ENCODE results near the gene MAPK8IP3. TPM values are rescaled to one million over a fixed set of nuclear protein-coding genes. Genes with fewer than 3 reads are reported as not detected.

The MAPK8IP3 gene
- total and polyA plus RNA-seq, 2 donors from 2014 or later = 10.6 to 67.7 TPM

DNA sequence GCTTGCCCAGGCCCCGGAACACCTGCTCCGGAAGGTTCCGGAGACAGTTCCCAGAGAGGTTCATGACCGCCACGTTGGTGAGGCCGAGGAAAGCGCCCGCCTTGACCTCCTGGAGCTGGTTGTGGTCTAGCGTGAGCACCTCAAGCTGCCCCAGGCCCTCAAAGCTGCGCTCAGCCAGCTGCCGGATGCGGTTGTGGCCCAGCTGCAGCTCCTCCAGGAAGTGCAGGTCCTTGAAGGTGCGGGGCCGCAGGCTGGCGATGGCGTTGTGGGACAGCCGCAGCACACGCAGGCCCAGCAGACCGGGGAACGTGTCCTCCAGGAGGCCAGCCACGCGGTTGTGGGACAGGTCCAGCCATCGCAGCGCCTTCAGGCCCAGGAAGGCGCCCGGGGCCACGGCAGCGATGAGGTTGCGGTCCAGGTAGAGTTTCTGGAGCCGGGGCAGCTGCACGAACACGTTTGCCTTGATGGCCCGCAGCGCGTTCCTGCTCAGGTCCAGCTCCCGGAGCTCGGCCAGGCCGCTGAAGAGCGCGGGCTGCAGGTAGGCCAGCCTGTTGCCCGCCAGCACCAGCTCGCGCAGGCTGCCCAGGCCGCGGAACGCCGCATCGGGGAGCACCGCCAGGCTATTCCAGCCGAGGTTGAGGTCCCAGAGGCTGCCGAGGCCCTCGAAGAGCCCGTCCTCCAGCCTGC lies 85.4 kb downstream of the MAPK8IP3 start:
- Histone ChIP-seq H3K9me3 (ENCODE audit: control insufficient read depth in 2 of 3, insufficient read depth in 1 of 3, low read length in 3 of 3) (no peaks in the 10 kb centered on the region), H3K27ac (ENCODE audit: low read depth in 2 of 2, low read length in 2 of 2) (no peak overlapping the region), H3K27me3 (ENCODE audit: control insufficient read depth, insufficient read depth, low read length) (no peaks in the 10 kb centered on the region), H3K4me1 (ENCODE audit: control insufficient read depth in 2 of 3, insufficient read depth in 2 of 3, low read depth in 1 of 3, low read length in 3 of 3) (no peaks in the 10 kb centered on the region), H3K4me3 (ENCODE audit: low read length in 3 of 3) (no peak overlapping the region), H3K36me3 (ENCODE audit: control insufficient read depth in 2 of 3, insufficient read depth in 3 of 3, low read length in 3 of 3) (no peaks in the 10 kb centered on the region), H3K9ac (ENCODE audit: low read length in 3 of 3) (no peak overlapping the region)
- TF ChIP-seq, protein P1, sequence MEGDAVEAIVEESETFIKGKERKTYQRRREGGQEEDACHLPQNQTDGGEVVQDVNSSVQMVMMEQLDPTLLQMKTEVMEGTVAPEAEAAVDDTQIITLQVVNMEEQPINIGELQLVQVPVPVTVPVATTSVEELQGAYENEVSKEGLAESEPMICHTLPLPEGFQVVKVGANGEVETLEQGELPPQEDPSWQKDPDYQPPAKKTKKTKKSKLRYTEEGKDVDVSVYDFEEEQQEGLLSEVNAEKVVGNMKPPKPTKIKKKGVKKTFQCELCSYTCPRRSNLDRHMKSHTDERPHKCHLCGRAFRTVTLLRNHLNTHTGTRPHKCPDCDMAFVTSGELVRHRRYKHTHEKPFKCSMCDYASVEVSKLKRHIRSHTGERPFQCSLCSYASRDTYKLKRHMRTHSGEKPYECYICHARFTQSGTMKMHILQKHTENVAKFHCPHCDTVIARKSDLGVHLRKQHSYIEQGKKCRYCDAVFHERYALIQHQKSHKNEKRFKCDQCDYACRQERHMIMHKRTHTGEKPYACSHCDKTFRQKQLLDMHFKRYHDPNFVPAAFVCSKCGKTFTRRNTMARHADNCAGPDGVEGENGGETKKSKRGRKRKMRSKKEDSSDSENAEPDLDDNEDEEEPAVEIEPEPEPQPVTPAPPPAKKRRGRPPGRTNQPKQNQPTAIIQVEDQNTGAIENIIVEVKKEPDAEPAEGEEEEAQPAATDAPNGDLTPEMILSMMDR (IDR thresholded peaks at IDR 0.05; ENCODE audit: borderline replicate concordance, extremely low read depth, insufficient read depth) = no peak
- no peak for FAIRE-seq
- intact Hi-C loops (cut with DNase I) = no loop called here
- peak in 1 of 5 donors; percentile 66 for DNase-seq

DNA sequence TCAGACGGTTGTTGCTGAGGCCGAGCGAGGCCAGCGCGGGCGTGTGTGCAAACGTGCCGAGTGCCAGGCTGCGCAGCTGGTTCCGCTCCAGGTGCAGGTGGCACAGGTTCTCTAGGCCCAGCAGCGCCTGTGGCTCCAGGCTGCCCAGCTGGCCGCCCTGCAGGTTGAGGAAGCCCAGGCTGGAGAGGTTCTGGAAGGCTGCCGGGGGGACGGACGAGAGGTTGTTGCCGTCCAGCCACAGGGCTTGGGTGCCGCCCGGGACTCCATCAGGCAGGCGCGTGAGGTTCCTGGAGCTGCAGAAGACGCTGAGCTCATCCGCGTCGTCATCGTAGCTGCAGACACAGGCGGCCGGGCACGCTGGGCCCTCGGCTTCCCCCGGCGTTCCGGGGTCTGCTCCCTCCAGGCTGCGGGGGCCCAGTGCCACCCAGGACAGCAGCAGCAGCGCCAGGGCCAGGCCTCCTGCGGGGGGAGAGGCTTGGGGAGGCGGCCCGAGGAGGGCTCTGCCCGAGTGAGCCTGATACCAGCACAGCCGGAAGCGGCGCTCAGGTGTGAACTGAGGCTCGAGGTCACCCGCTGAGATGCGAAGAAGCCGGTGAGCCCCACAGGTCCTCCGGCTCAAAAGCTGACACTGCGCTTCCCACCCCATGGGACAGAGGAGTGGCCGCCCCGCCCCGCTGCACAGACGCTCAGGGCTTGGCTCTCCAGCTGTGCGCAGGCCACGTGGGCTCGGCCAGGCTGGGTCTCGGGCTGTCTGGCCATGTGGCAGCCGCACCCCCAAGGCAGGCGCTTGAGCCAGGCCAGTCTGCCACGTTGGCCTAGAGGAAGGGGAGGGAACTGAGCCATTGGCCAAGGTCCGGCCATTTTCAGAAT lies 86.2 kb downstream of the MAPK8IP3 start:
- no peak overlapping the region for H3K9ac ChIP-seq (ENCODE audit: low read length in 3 of 3)
- intact Hi-C loops (cut with DNase I) = no loop called here
- DNase-seq = peak in 4 of 5 donors; percentile 29 to 72 (median 42)
- no peaks in the 10 kb centered on the region for H3K36me3 ChIP-seq (ENCODE audit: control insufficient read depth in 2 of 3, insufficient read depth in 3 of 3, low read length in 3 of 3)
- H3K4me3 ChIP-seq (ENCODE audit: low read length in 3 of 3) = no peak overlapping the region
- no peak overlapping the region for H3K27ac ChIP-seq (ENCODE audit: low read depth in 2 of 2, low read length in 2 of 2)
- H3K9me3 ChIP-seq (ENCODE audit: control insufficient read depth in 2 of 3, insufficient read depth in 1 of 3, low read length in 3 of 3) = no peaks in the 10 kb centered on the region
- H3K27me3 ChIP-seq (ENCODE audit: control insufficient read depth, insufficient read depth, low read length) = no peaks in the 10 kb centered on the region
- no peak for FAIRE-seq
- TF ChIP-seq, protein P1 (IDR thresholded peaks at IDR 0.05; ENCODE audit: borderline replicate concordance, extremely low read depth, insufficient read depth) = no peak
- H3K4me1 ChIP-seq (ENCODE audit: control insufficient read depth in 2 of 3, insufficient read depth in 2 of 3, low read depth in 1 of 3, low read length in 3 of 3) = no peaks in the 10 kb centered on the region

DNA sequence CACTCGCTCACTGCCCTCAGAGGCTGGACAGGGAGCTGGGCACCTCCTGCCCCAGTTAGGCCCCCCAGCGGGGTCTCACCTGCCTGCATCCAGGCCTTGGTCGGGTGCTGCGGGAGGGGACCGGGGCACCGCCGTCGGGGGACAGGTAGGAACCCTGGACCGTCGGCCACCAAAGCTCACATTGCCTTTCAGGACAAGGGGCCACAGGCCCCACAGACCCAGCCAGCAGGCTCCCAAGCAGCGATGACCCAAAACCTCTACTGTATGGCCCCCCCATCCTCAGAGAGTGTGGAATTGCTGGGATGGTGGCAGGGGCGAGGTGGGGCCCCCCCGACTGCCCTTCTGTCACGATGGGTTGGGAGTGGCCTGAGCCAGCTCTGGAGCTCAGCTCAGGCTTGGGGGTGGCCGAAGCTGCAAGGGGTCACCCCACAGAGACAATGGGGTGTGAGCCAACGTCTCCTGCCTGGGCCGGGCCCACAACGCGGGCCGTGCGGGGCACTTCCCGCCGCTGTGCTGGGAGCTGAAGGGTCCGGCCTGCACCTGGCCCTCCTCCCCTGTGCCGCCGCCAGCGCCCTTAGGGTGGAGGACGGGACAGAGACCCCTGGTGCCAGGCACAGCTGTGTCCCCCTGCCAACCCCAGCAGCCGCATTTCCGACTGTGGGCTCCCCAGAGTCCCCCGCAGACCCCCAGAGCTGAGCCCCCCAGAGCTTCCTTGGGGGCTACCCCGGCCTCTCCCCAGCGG lies 87.0 kb downstream of the MAPK8IP3 start:
- no peak overlapping the region for H3K4me3 ChIP-seq (ENCODE audit: low read length in 3 of 3)
- H3K9ac ChIP-seq (ENCODE audit: low read length in 3 of 3) = no peak overlapping the region
- no peaks in the 10 kb centered on the region for H3K36me3 ChIP-seq (ENCODE audit: control insufficient read depth in 2 of 3, insufficient read depth in 3 of 3, low read length in 3 of 3)
- H3K9me3 ChIP-seq (ENCODE audit: control insufficient read depth in 2 of 3, insufficient read depth in 1 of 3, low read length in 3 of 3) = peaks cover 0 to 2% (median 0%) of the 10 kb centered on the region in 3 donors
- H3K27ac ChIP-seq (ENCODE audit: low read depth in 2 of 2, low read length in 2 of 2) = no peak overlapping the region
- H3K4me1 ChIP-seq (ENCODE audit: control insufficient read depth in 2 of 3, insufficient read depth in 2 of 3, low read depth in 1 of 3, low read length in 3 of 3) = no peaks in the 10 kb centered on the region
- FAIRE-seq = no peak
- no peaks in the 10 kb centered on the region for H3K27me3 ChIP-seq (ENCODE audit: control insufficient read depth, insufficient read depth, low read length)
- intact Hi-C loops (cut with DNase I) = no loop called here
- peak in 2 of 5 donors; percentile 41 to 77 for DNase-seq
- TF ChIP-seq, protein P1 (IDR thresholded peaks at IDR 0.05; ENCODE audit: borderline replicate concordance, extremely low read depth, insufficient read depth) = no peak

All from kidney (tissue), 14 donors.